Measurements from ENCODE around the gene POLR2H.
"Not testable (repeated sequence)": the region's sequence is repeated elsewhere in the genome, so short reads cannot be mapped to it uniquely, and the experiment has no call there.

The POLR2H gene

DNA sequence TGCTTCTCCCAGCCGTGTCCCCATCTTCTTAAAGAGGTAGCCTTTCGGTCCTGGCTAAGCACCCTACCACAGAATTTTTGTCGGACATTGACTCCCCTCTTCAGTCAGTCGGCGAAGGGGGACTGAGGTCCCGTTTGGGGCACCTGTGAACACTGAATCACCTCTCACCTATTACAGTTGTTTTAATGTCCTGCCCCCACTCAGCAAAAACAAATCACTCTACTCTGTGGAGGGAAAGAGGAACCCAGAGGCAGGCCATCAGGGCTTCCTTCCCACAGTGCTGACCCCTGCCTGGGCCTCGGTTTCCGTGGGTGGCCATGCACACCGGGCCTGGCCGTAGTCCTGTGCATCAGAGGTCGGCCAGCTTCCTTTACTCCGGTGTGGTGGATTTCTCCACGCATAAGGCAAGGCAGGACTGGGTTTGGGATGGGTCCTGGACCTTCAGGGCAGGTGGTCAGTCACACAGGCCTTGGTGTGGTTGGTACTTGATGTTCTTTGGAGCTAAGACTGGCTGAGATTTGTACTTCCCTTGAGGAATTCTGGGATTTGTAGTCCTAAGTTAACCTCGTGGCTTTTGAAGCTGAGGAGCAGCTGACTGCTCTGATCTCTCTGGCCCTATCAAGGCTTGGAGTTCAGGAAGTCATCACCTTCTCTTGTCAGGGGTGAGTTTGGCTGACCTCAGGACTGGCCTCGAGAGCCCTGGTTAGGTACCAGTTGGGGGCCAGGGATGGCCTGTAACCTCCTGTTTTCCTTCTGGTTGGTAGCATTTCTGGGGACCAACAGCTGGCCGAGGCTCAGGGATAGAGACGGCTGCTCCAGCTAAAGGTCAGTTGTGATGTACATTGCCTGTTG lies 24.7 kb upstream of the POLR2H start:
- no peak for FAIRE-seq

DNA sequence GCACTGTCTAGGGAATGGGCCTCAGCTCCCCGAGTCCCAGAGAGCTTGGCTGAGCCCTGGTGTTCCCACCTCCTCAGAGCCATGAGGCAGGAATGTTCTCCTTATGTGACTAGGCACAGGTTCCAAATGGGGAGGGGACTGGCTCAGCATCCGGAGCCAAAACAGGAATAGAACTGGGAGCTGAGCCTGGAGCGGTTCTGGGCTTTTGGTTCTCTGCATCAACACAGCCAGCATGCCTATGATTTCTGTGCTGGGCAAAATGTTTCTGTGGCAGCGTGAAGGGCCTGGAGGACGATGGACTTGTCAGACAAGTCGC lies 24.2 kb upstream of the POLR2H start, which contains the start of gene FAM131A:
TSS of gene FAM131A (plus strand) at position 202 of the 316 bp plus-strand sequence. CDS start at position 233, 31 bp downstream.
- no peak for FAIRE-seq

GRCh38 chr3:184337981-184338380 lies 23.5 kb upstream of the POLR2H start:
- FAIRE-seq: no peak

- FAIRE-seq: no peak
Measured at GRCh38 chr3:184338511-184338945, 23.0 kb upstream of the POLR2H start.

GRCh38 chr3:184339001-184339400 lies 22.5 kb upstream of the POLR2H start:
- FAIRE-seq: no peak

- not testable (repeated sequence) for FAIRE-seq
Measured at GRCh38 chr3:184339451-184340135, 21.9 kb upstream of the POLR2H start.

DNA sequence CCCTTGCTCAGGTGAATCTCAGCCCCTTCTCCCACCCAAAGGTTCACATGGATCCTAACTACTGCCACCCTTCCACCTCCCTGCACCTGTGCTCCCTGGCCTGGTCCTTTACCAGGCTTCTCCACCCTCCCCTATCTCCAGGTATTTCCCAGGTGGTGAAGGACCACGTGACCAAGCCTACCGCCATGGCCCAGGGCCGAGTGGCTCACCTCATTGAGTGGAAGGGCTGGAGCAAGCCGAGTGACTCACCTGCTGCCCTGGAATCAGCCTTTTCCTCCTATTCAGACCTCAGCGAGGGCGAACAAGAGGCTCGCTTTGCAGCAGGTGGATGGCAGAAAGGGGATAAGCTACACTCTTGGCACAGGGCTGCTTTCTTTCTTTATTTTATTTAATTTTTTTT lies 19.6 kb upstream of the POLR2H start:
- FAIRE-seq: no peak

DNA sequence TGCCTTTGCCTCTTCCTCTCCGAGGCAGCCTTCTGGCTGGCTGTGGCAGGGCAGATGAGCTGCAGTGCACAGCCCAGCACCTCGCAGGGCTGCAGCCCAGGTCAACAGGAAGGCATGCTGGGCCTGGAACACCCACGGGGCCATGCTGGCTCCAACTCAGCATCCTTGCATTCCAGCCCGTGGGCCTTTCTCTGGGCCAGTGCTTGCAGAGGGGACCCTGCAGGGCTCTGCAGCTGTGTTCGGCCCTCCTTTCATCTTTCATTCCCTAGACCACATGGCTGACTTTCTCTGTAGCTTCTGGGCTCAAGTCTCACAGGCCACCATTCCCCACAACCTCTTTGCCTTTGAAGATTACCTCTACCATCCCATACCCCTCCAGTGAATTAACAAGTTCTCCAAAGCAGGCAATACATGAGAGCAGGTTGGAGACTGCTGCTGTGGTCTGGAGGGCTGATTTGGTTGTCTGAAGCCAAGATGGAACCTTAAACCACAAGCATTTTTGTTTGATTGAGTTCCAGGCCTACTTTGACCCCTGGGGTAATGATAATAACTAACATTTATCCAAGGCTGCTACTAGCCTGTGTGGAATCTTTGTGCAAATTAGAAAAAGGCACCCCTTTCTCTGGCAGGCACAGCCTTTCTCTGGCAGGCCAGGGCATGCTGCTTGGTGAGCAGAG lies 18.2 kb upstream of the POLR2H start:
- FAIRE-seq: no peak

DNA sequence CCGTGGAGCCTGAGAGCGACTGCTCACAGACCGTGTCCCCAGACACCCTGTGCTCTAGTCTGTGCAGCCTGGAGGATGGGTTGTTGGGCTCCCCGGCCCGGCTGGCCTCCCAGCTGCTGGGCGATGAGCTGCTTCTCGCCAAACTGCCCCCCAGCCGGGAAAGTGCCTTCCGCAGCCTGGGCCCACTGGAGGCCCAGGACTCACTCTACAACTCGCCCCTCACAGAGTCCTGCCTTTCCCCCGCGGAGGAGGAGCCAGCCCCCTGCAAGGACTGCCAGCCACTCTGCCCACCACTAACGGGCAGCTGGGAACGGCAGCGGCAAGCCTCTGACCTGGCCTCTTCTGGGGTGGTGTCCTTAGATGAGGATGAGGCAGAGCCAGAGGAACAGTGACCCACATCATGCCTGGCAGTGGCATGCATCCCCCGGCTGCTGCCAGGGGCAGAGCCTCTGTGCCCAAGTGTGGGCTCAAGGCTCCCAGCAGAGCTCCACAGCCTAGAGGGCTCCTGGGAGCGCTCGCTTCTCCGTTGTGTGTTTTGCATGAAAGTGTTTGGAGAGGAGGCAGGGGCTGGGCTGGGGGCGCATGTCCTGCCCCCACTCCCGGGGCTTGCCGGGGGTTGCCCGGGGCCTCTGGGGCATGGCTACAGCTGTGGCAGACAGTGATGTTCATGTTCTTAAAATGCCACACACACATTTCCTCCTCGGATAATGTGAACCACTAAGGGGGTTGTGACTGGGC lies 16.8 kb upstream of the POLR2H start:
- FAIRE-seq: no peak

DNA sequence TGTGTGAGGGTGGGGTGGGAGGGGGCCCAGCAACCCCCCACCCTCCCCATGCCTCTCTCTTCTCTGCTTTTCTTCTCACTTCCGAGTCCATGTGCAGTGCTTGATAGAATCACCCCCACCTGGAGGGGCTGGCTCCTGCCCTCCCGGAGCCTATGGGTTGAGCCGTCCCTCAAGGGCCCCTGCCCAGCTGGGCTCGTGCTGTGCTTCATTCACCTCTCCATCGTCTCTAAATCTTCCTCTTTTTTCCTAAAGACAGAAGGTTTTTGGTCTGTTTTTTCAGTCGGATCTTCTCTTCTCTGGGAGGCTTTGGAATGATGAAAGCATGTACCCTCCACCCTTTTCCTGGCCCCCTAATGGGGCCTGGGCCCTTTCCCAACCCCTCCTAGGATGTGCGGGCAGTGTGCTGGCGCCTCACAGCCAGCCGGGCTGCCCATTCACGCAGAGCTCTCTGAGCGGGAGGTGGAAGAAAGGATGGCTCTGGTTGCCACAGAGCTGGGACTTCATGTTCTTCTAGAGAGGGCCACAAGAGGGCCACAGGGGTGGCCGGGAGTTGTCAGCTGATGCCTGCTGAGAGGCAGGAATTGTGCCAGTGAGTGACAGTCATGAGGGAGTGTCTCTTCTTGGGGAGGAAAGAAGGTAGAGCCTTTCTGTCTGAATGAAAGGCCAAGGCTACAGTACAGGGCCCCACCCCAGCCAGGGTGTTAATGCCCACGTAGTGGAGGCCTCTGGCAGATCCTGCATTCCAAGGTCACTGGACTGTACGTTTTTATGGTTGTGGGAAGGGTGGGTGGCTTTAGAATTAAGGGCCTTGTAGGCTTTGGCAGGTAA lies 16.0 kb upstream of the POLR2H start:
- no peak for FAIRE-seq

GRCh38 chr3:184346480-184347190 lies 14.9 kb upstream of the POLR2H start:
- no peak for FAIRE-seq

DNA sequence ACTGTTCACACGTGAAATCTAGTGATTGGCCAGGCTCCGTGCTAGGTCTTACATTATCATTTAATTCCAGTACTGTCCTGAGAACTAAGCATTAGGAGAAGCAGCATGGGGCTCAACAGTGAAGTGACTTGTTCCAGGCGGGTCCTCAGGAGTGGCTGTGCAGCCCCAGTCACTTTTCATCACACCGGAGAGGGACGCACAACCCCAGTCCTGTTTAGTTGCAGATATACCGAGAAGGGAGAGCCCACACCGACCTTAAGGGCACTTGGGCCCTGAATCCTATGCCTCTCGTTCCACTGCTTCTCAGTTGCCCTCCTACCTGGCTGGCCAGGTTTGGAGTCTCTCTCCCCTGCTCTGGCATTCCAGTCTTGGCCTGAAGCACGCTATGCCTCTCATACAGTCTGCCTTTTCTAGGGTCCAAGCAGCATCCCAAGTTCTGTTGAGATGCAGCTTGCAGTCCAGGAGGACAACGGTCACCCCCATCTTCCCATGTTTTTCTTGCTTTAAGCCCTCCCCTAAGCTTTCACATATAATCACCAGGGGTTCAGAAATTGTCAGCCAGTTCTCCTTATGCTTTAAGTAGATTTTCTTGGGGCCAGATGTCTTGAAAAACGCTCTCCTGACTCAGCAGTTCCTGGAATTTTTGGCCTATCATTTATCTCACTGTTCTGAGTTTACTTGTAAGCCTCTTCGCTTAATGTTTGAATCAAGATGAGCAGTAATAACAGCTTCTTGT lies 14.0 kb upstream of the POLR2H start:
- no peak for FAIRE-seq

DNA sequence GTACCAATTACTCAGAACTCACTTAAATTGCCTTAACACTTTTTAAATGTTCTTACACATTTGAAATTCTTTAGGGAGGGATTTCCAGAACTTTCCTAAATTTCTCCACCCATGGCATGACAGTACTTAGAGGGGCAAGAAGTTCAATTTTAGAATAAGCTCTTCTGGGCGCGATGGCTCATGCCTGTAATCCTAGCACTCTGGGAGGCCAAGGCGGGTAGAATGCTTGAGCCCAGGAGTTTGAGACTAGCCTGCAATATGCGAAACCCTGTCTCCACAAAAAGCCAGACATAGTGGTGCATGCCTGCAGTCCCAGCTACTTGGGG lies 13.5 kb upstream of the POLR2H start:
- FAIRE-seq: no peak

- no peak for FAIRE-seq
Measured at GRCh38 chr3:184349563-184350470, 11.7 kb upstream of the POLR2H start.

DNA sequence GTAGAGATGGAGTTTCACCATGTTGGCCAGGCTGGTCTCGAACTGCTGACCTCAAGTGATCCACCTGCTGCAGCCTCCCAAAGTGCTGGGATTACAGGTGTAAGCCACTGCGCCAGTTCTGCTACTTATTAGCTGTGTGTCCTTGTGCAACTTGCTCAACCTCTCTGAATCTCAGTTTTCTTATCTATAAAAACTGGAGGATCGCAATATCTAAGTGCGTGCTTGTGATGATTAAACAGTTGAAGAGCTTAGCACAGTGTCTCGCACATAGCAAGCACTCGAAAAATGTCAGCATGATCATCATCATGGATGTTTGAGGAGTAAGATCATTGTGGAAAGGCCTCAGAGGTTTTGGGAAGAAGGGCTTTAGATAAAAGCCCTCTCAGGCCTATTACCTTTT lies 10.9 kb upstream of the POLR2H start:
- no peak for FAIRE-seq

- FAIRE-seq: no peak
Measured at GRCh38 chr3:184351511-184352148, 9.9 kb upstream of the POLR2H start.

DNA sequence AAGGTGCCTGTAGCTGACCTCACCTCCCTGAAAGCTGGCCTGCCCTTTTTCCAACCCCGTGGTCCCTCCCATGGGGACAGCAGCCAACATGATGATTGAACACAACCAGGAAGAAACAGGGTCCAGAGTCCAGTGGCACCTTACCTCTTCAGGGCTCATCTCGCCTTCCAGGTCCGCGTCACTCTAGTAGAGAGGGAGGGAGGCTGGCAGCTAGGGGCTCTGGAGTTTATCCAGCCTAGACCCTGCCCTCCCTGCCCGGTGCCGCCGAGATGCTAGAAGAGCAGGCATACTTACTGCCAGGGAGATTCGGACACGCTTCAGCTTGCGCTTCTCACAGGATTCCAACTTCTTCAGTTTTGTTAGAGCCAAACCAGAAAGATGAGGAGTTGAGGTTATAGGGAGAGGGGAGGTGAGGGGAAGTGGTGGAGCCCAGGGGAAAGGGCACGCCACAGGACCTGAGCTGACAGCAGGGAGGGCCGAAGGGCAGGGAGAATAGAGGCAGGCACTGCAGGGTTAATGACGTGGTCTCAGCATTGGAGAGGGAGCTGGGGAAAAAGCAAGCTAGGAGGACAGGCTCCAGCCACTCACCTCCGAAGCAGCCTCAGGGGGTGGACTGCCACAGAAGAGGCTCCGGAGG lies 9.2 kb upstream of the POLR2H start:
- FAIRE-seq: no peak

- FAIRE-seq: no peak
Measured at GRCh38 chr3:184352897-184353545, 8.5 kb upstream of the POLR2H start.

Data from G401.6 (cell line).